H1 (cell line): Measurements from ENCODE around the gene MAPRE3. TPM values are rescaled to one million over a fixed set of nuclear protein-coding genes. Genes with fewer than 3 reads are reported as not detected.

Experiments
- CREB1 ChIP-seq: IDR thresholded peaks from 2 replicates; pipeline ENCODE4 v1.6.1; 2012; ENCODE audit warnings: inconsistent platforms
- EGR1 ChIP-seq: IDR thresholded peaks from 2 replicates; pipeline ENCODE4 v1.6.1; 2011; ENCODE audit warnings: low read depth, low read length, borderline replicate concordance
- HDAC2 ChIP-seq, 2 experiments: fragments of 300-600 bp in 1 of 2; sonication (generic) in 1 of 2; IDR thresholded peaks; 2 replicates each; pipeline ENCODE4 v1.6.1; 2011 to 2012; ENCODE audit warnings: low read depth in 2 of 2, low read length in 2 of 2, mild to moderate bottlenecking in 2 of 2, moderate library complexity in 2 of 2, borderline replicate concordance in 1 of 2, inconsistent platforms in 1 of 2
- PHF8 ChIP-seq: fragments of 200-600 bp; sonication (generic); conservative IDR thresholded peaks from 2 replicates; pipeline ENCODE4 v1.7.1; 2012; ENCODE audit warnings: low read depth, mild to moderate bottlenecking, inconsistent platforms, low read length, moderate library complexity
- ZNF274 ChIP-seq: IDR thresholded peaks from 2 replicates; pipeline ENCODE4 v1.7.0; 2012; ENCODE audit warnings: low read length, borderline replicate concordance; ENCODE audit errors: extremely low read depth
- polyA plus RNA-seq, 7 experiments: library from polyadenylated mRNA; depleted of rRNA in 3 of 7; stranded (reverse) in 5 of 7; unstranded in 2 of 7; fragments of >200 nt in 5 of 7; fragments of 200-250 nt in 2 of 7; gene quantifications; 1 replicate in 5 of 7; 2 replicates in 1 of 7; 4 replicates in 1 of 7; pipeline versions ENCODE4 v1.2.1 to v1.2.3, GENCODE V29; 2011 to 2013; ENCODE audit warnings: missing spikeins in 2 of 7, mixed read lengths in 2 of 7
- total RNA-seq: library from RNA; stranded (reverse); fragmentation: NEBNext Ultra II Directional; extraction: Animal tissue kit (Norgen Biotek cat#: 25700); gene quantifications from 2 replicates; pipeline ENCODE4 v1.2.1, GENCODE V29; 2021

Gene MAPRE3
- total and polyA plus RNA-seq, 2 of the 8 experiments (the other 6 are each of a cell fraction or from before 2014, with no cell fraction given), result 4.9 to 6.6 TPM

- TF ChIP-seq HDAC2 (IDR thresholded peaks at IDR 0.05; ENCODE audit: borderline replicate concordance in 1 of 2, low read depth in 2 of 2, low read length in 2 of 2) (no peak), ZNF274 (no peak), CREB1 (no peak), EGR1 (no peak), PHF8 (no peak)
- TF ChIP-seq, all 59 proteins: peak for 0
These were observed 6.6 kb downstream of the MAPRE3 start (continued) for GRCh38 chr2:26977012-26977411.
